ENCODE results near the gene STK4. TPM values are rescaled to one million over a fixed set of nuclear protein-coding genes. Genes with fewer than 3 reads are reported as not detected.

Gene STK4
- total and polyA plus RNA-seq, 2 of the 8 experiments (the other 6 are each of a cell fraction or from before 2014, with no cell fraction given) = 12.0 to 34.3 TPM

DNA sequence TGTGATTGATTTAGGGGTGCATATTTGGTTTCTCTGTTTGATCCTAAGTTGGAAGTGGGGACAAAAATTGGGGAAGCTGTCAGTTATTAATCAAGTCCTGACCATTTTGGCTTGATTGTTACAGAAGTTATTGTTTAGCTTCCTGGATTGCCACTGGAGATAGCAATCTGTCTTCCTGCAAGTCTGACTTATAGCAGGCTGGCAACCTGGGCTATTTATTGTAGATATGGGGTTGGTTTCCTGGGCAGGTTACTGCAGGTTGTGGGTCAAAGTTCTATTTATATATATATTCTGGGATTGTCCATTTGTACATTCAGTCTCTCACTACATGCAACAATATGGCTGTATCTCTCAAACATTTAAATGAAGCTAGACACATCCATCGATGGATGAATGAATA lies 116.8 kb downstream of the STK4 start:
- FAIRE-seq (no peak), DNase-seq (ENCODE audit: low read depth in 1 of 2, low spot score in 2 of 2) (no peak)
- ChIA-PET POLR2A (ENCODE audit: partially characterized antibody) (no interaction called here), CTCF (ENCODE audit: partially characterized antibody) (interaction anchor here (1.1 to 1.7 kb wide), 3 partner anchors 12 to 211 kb away, joined by 3 to 6 read pairs (median 3); no protein-coding TSS in a partner anchor)
- H3K18ac ChIP-seq (ENCODE audit: extremely low read depth, low read length) = no peak overlapping the region
- no peaks in the 10 kb centered on the region for H3K79me1 ChIP-seq (ENCODE audit: low read depth, low read length)
- H2AK5ac ChIP-seq (ENCODE audit: low read depth, low read length) = no peak overlapping the region
- no peak overlapping the region for H2BK20ac ChIP-seq (ENCODE audit: low read length)
- no peak overlapping the region for H3K56ac ChIP-seq (replicated peaks; ENCODE audit: insufficient read length, low read depth, low read length)
- H3K23ac ChIP-seq (ENCODE audit: insufficient read length) = no peak overlapping the region
- no peaks in the 10 kb centered on the region for H3K79me2 ChIP-seq (ENCODE audit: control insufficient read depth in 1 of 2, insufficient read depth in 2 of 2, low read length in 2 of 2)
- H2AFZ ChIP-seq (ENCODE audit: low read length) = no peak overlapping the region
- no peak overlapping the region for H4K91ac ChIP-seq (replicated peaks; ENCODE audit: insufficient read length, low read length)
- no peak overlapping the region for H3K4me3 ChIP-seq (ENCODE audit: extremely low read depth in 1 of 4, insufficient read depth in 2 of 4, low read depth in 3 of 4, low read length in 4 of 4)
- H3K4me2 ChIP-seq (ENCODE audit: insufficient read depth in 1 of 2, low read depth in 2 of 2, low read length in 2 of 2) = no peak overlapping the region
- peaks cover 0 to 34% (median 5%) of the 10 kb centered on the region in 4 experiments; a peak in 4 of 8 replicates for H3K36me3 ChIP-seq (ENCODE audit: control insufficient read depth in 2 of 4, insufficient read depth in 4 of 4, low read length in 3 of 4)
- no peaks in the 10 kb centered on the region for H3K23me2 ChIP-seq (ENCODE audit: low read depth, low read length)
- H3K9ac ChIP-seq (replicated peaks in 1 of 4; ENCODE audit: extremely low read depth in 1 of 4, low read depth in 3 of 4, low read length in 3 of 4) = no peak overlapping the region
- no peak overlapping the region for H2BK5ac ChIP-seq (ENCODE audit: low read depth, low read length)
- H2BK120ac ChIP-seq (replicated peaks; ENCODE audit: low read depth, low read length) = no peak overlapping the region
- no peak overlapping the region for H4K8ac ChIP-seq (ENCODE audit: extremely low read depth, insufficient read depth, low read length)
- no peaks in the 10 kb centered on the region for H3K27me3 ChIP-seq (replicated peaks in 1 of 4; ENCODE audit: control insufficient read depth in 3 of 4, extremely low read depth in 1 of 4, insufficient read depth in 3 of 4, low read length in 3 of 4)
- no peaks in the 10 kb centered on the region; a peak in 1 of 7 replicates for H3K4me1 ChIP-seq (replicated peaks in 1 of 4; ENCODE audit: control insufficient read depth in 3 of 4, insufficient read depth in 4 of 4, low read length in 3 of 4)
- H3K27ac ChIP-seq (ENCODE audit: low read depth, low read length) = no peak overlapping the region
- H4K5ac ChIP-seq (ENCODE audit: insufficient read length, low read depth, low read length) = no peak overlapping the region
- no peak overlapping the region for H3K4ac ChIP-seq (replicated peaks; ENCODE audit: insufficient read length, low read depth, low read length)
- peaks cover 3 to 9% of the 10 kb centered on the region in 2 experiments; a peak in 3 of 4 replicates for H3K9me3 ChIP-seq (ENCODE audit: insufficient read depth in 2 of 2, low read depth in 1 of 2, low read length in 1 of 2)
- no peak overlapping the region for H2BK12ac ChIP-seq (ENCODE audit: low read depth, low read length)
- H3K14ac ChIP-seq (ENCODE audit: insufficient read length) = no peak overlapping the region
- WGBS, 2 experiments (ENCODE audit: extremely low coverage in 1 of 2, insufficient coverage in 1 of 2, insufficient read length in 1 of 2, insufficient replicate concordance in 2 of 2, low coverage in 1 of 2, low lambda C conversion rate in 2 of 2, missing lambda C conversion rate in 1 of 2) = 86% methylated on average over 1 of the region's 1 CpG; no CpG with 5 or more reads in 1 of the 2 experiments
- no peak overlapping the region for H2BK15ac ChIP-seq (ENCODE audit: low read length)
- no peaks in the 10 kb centered on the region for H4K20me1 ChIP-seq (replicated peaks in 1 of 2; ENCODE audit: control insufficient read depth in 1 of 2, insufficient read depth in 2 of 2, low read length in 2 of 2)
- TF ChIP-seq, protein P1, sequence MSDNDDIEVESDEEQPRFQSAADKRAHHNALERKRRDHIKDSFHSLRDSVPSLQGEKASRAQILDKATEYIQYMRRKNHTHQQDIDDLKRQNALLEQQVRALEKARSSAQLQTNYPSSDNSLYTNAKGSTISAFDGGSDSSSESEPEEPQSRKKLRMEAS (IDR thresholded peaks at IDR 0.05) = no peak
- TF ChIP-seq NANOG (IDR thresholded peaks at IDR 0.05; ENCODE audit: insufficient read depth, low read depth, low read length, poor library complexity, severe bottlenecking) (no peak), EZH2 (IDR thresholded peaks at IDR 0.05; ENCODE audit: low read depth, low read length, severe bottlenecking) (no peak), SIN3A (conservative IDR thresholded peaks at IDR 0.05 in 1 of 2, IDR thresholded peaks at IDR 0.05 in 1 of 2; ENCODE audit: low read depth in 1 of 2, low read length in 2 of 2) (no peak), ASH2L (IDR thresholded peaks at IDR 0.05; ENCODE audit: low read length) (no peak), TAF7 (optimal IDR thresholded peaks at IDR 0.05; ENCODE audit: borderline replicate concordance, low read depth, low read length) (no peak), SP2 (IDR thresholded peaks at IDR 0.05; ENCODE audit: low read length) (no peak), RAD21 (IDR thresholded peaks at IDR 0.05 in 1 of 2, conservative IDR thresholded peaks at IDR 0.05 in 1 of 2; ENCODE audit: low read depth in 2 of 2, low read length in 2 of 2) (no peak)
- TF ChIP-seq, protein P2, sequence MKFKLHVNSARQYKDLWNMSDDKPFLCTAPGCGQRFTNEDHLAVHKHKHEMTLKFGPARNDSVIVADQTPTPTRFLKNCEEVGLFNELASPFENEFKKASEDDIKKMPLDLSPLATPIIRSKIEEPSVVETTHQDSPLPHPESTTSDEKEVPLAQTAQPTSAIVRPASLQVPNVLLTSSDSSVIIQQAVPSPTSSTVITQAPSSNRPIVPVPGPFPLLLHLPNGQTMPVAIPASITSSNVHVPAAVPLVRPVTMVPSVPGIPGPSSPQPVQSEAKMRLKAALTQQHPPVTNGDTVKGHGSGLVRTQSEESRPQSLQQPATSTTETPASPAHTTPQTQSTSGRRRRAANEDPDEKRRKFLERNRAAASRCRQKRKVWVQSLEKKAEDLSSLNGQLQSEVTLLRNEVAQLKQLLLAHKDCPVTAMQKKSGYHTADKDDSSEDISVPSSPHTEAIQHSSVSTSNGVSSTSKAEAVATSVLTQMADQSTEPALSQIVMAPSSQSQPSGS (IDR thresholded peaks at IDR 0.05; ENCODE audit: low read length) = no peak

Measured in H1 (cell line).